T47D (cell line): ENCODE measurements around the gene RBP5.

Source experiments
- DNase-seq, 2 experiments: peaks; one replicate each; pipeline versions ENCODE4 v3.0.0 to v3.0.0-alpha.2; 2011 to 2012; ENCODE audit warnings: low read depth in 1 of 2, low spot score in 1 of 2
- JUND ChIP-seq: IDR thresholded peaks from 2 replicates; pipeline ENCODE4 v1.6.1; 2012; ENCODE audit warnings: low read depth
- in situ Hi-C: cut with HindIII; loops from 2 replicates; pipeline ENCODE4 v1.10.0; 2016; ENCODE audit warnings: low sequenced_read_pairs, low pct_unique_long_range_greater_than_20kb

The RBP5 gene

DNA sequence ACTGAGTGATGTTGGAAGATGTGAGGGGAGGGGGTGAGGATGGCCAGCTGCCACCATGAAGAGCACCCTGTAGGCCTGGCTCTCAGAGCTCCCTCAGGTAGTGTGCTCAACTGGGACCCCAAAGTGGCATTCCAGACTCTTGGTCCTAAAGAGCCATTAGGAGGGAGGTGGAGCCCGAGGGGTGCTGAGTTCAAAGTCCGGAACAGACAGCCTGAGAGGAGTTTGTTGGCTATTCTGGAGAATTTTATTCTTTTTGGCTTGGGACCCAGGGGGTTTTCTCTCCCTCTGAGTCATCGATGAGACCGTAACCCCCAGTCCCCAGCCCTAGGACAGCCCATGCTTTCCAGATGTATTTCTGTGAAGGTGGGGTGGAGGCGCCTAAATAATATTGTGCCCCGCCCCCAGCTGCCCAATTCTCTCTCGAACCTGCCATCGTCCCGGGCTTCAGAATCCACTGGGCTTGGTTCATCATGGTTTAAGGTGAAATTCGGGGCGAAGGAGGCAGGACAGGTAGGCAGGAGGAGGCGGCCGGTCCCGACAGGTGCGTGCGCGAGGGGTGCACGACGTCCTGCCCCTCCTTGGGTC is 690 bp upstream of the RBP5 start:
- no peak for DNase-seq
- no peak for TF ChIP-seq JUND
- in situ Hi-C loops, result no loop called here

DNA sequence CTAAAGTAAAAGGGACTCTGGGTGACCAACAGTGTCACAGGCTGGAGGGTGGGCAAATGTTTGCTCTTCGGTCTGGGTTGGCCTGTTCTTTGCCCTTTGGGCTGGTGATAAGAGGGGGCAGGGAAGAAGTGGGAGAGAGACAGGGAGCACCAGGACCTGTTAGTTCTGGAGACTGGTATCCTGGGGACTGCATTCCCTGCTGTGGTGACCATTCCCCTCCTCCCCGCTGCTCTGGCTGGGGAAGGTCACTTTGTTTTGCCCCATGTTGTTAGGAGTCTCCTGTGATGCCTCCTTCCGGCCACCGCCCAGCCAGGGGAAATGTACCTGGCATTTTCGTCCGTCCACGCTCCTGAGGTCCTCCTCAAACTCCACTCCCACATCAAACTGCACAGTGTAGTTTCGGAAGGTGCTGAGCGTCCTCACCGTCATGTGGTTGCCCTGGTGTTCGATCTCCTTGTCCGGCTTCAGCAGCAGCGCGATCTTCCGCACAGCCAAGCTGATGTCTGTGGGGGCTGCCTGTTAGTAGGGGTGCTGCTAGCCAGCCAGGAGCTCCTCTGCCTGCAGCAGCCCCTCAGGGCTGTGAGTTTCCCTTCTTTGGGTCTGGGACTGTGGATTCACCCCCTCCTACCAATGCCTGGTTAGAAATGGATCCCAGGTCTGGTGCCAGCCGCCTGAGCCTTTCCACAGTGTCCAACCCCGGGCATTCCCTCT is 618 bp downstream of the RBP5 start:
- no peak for DNase-seq
- in situ Hi-C loops, result no loop called here
- TF ChIP-seq JUND, result no peak

DNA sequence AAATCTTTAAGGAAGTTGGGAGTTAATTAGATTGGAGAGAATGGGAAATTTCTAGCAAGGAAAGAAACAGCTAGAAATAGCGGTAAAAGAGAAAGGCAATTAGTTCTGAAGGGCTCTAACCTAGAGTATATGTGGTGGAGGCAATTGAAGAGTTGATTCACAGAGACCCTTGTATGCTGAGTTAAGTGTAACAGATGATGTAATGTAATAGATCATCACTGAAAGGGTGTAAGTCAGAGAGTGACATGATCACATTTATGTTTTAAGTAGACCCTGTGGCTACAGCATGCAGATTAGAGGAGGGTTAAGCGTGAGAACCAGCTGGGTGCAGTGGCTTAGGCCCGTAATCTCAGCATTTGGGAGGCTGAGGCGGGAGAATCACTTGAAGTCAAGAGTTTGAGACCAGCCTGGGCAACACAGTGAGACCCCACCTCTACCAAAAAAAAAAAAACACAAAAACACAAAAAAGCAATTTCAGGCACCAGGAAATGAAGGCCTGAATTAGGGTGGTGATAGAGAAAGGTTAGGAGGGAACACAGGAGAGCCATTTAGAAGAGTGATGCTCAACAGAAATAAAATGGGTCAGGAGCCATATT is 3.0 kb downstream of the RBP5 start:
- in situ Hi-C loops, result no loop called here
- DNase-seq, result no peak
- no peak for TF ChIP-seq JUND

DNA sequence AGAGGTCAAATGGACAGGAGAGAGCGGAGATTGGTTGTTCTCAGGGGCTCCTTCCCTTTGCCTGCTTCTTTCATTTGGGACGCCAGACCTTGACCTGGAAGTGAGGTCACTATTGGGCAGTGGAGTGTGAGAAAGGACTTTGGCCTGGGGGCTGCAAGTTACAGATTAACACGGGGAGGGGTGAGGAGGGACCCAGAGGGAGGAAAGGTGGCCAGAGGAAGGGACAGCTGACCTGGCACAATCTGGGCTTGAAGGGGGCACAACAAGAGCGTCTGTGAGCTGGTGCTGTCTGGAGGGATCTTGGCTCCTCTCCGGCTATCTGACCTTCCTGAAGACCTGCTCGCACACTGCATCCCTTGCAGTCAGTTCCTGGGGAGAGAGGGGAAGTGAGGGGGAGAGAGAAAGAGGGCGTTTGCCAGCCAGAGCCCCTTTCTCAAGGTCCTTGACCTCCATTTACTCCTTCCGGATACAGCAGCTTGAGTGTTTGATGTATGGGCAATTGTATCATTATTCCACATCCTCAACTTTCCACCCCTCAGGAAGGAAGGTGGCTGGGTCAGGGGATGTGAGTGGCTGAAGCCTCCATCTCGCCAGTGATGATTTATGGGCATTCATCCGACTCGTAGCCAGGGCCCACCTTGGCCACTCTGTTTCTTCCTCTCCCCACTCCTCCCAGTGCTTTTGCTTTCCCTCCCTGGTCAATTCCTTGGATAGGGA is 4.7 kb downstream of the RBP5 start:
- in situ Hi-C loops, result no loop called here
- DNase-seq, result no peak
- TF ChIP-seq JUND, result no peak

DNA sequence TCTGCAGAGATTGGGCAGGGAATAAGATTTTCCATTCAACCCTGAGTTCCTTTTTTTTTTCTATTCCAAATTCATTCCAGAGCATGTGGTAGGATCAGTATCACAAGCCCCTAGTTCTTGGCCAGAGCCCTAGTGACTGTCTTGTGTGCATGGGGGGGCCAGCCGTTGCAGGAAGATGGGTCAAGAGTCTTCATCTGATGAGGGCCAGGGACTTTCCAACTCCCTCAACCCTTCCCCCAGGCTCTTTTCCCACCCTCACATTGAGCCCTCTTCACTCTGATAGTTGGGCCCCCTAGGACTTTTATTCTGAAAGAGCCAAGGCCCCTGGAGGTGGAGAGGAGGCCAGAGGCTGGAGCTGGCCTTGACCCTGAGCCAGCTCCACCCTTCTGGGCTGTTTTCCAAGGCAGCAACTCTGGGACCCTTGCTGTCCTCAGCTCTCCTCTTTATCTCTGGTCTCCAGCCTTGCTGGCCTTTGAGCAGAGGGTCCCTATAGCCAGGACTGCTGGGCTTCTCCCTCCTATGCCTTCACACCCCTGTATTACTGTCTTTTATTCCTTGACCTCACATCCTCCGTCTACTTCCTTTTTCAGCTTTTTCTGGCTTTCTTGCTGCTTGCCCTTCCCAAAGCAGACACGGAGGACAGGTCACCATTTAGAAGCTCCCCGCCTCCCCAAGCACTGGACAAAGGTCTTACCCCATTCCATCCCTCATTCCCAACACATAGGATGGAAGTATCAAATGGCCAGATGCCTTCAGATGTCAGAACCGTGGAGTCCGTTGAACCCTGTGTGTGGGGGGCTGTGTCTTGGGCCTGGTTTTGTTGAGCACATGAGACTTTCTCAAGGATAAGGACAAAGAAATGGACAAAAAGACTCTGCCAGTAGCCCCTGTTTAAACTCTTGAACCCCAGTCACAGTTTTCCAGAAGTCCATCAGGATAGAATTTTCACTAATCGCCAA is 5.6 kb downstream of the RBP5 start:
- no peak for TF ChIP-seq JUND
- in situ Hi-C loops, result no loop called here
- DNase-seq, result no peak

DNA sequence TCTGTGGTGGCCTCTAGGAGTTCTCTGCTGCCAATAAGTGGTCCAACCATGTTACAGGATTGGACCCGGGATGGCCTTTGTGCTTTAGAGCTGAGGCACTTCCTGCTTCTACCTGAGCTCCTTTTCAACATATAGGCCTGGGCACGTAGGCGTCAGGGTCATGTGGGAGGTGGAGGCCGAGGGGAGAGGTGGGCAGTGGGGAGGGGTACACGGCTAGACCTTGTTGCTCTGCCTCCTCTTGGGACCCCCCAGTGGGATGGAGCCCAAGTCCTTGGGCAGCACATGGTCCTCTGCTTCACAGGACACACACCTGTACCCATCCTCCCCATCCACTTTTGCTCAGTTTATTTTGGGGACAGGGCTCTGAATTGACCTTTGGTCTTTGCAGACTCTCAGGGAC is 7.4 kb downstream of the RBP5 start:
- no peak for TF ChIP-seq JUND
- no peak for DNase-seq
- in situ Hi-C loops, result no loop called here

DNA sequence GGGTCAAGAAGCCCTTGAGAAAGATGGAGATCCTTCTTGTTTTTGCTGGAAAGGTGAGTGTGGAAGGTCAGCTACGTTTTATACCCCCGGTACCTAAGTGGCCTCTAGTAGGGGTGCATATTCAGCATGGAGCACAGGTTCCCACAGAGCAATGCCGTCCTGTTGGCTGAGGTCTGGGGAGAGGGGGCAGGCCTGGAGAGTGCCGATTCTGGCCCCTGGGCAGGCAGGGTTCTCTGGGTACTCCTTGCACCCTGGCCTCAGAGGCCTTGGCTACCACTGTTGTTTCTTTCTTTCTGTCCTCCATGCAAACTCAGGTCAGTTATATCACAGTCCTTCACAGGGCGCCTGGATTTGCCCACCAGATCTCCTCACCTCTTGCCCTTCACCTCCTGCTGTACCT is 8.5 kb downstream of the RBP5 start:
- DNase-seq, result no peak
- in situ Hi-C loops, result no loop called here
- TF ChIP-seq JUND, result no peak

DNA sequence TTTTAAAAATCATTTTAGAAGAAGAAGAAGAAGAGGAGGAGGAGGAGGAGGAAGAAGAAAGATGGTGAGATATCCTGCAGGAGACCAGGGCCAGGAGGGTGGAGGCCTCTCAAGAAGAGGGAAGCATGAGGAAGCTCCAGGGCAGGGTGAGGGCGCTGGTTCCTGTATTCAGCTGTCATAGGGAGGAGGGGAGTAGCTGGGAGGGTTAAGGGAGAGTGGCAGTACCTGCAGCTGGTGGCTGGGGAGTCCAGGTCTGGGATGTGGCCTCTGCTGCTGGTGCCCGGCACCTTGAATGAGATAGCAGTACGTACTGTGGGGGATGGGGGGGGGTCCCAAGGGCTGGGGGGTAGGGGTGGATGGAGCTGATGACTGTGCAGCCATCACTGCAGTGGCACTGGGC is 9.8 kb downstream of the RBP5 start:
- TF ChIP-seq JUND, result no peak
- DNase-seq, result no peak
- in situ Hi-C loops, result no loop called here

DNA sequence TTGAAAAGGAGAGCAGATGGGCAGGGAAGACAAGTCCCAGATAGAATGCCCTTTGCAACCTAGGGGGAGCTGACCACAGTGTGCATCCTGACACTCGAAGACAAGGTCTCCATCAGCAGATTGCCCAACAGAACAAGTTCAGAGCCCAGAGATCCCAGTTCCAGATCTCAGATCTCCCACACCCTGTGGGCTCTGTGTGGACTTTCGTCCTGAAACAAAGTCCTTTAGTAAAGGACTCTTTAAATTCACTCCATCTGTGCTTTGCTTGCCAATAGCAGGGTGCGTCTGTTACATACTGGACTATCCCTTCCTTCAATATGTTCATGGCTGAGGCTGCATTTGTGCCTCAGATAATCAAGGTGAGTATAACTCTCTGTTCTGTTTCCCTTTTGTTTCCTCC is 11.0 kb downstream of the RBP5 start:
- no peak for TF ChIP-seq JUND
- in situ Hi-C loops, result no loop called here
- no peak for DNase-seq

DNA sequence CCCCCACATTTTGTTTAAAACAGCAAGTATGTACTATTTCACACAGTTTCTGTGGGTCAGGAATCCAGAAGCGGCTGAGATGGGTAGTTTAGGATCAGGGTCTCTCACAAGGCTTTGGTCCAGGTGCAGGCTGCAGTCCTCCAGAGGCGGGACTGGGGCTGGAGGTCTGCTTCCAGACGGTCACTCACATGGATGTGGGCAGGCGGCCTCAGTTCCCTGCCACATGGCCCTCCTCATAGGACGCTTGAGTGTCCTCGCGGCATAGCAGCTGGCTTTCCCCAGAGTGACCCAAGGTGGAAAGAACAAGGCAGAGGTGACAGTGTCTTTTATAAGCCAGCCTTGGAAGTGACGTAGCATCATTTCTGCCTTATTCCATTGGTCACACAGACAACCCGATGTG is 11.8 kb downstream of the RBP5 start:
- DNase-seq, result no peak
- in situ Hi-C loops, result no loop called here
- no peak for TF ChIP-seq JUND

DNA sequence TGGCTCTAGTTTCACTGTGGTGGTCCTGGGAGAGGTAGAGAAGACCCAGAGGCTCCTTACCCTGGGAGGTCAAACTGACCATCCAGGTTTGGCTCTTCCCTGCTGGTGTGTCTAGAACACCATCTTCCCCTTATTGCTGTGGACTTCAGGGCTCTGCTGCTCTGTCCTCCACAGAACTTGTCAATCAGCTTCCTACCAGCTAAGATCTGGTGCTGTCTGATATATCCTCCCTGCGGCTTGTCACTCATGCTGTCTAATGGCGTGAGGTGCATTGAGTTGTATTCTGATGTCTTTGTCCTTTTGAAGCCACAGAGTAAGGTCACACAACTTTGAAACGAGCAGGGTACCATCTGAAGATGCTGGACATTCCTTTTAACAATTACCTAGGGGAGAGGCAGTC is 12.5 kb downstream of the RBP5 start:
- TF ChIP-seq JUND, result no peak
- no peak for DNase-seq
- in situ Hi-C loops, result no loop called here

DNA sequence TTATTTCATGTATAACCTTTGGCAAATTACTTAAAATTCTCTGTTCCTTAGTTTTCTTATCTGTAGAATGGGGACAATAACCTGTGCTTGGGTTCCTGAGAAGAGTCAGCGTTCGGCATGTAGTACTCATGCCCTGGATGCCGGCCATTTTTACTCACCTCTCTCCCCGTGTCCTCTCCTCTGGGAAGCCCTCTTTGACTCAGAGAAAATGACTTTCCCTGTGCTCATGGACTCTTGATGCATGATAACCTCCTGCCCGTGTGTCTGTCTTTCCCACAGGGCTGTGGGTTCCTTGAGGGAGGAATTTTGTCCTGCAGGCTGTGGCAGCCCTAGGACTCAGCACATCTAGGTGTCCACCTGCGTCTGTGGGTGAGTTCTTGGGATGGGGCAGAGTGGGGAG is 13.8 kb downstream of the RBP5 start:
- TF ChIP-seq JUND, result no peak
- in situ Hi-C loops, result no loop called here

DNA sequence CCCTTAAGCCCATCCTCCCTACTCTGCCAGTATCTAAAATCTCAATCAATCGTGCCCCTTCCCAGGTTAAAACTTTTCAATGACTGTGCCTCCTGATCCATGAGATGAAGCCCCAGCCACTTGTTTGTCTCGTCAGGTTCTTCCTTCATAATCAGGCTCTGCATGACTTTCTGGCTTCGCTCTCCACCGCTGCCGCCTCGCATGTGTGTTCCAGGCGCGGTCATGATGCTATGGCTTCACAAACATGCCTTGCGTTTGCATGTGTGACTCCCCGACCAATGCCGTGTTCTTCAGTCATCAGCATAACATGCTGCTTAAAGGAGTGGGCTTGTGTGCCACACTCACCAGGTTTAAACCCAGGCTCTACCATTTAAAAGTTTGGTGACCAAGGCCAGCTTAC is 14.7 kb downstream of the RBP5 start:
- TF ChIP-seq JUND, result no peak
- in situ Hi-C loops, result no loop called here
- DNase-seq, result no peak

More for the DNA sequence above, 13.8 kb downstream of the RBP5 start:
- DNase-seq, result no peak
